NCI-H345 treated with DMSO at 0.1 percent for 48 hours (cell line): Measurements from ENCODE around the gene TRIM58.

Experiments
- DNase-seq: peaks from one replicate; lab custom pipeline; 2025; ENCODE audit not compliant: unreplicated experiment; lab: John Stamatoyannopoulos, UW

The TRIM58 gene

GRCh38 chr1:247857069-247857984 lies at the start of gene TRIM58:
TRIM58 (plus strand) TSS chr1:247857187; CDS start chr1:247857247, 60 bp downstream.
- no peak for DNase-seq

DNA sequence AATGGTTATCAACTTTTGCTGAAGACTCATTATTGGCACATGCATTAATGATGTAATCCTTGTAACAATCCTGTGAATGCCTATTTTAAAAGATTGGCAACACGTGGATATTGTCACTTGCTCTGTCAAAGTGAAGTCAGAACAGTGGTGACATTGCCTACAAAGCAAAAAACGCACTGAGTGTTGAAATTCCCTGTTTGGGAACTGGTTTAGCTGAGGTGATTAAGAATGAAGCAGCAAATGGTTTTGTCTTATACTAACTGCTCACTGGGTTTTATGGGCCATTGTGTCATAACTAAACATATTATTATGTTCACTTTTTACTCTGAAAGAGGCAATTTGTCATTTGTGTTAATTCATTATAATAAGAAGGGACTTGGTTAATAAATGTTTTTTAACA lies 44.4 kb upstream of the TRIM58 start:
- DNase-seq: no peak

DNA sequence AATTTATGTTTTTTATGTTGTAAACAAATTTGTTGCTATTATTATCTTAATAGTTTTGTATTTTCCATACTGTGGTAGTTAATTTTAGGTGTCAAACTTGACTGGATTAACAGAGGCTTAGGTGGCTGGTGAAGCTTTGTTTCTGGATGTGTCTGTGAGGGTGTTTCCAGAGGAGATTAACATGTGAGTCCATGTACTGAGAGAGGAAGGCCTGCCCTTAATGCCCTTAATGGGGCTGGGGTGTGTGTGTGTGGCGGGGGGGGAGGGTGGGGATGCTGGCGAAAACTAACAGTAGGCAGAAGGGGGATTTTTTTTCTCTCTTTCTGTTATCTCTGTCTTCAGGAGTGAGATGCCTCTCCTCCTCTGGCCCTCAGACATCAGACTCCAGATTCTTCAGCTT lies 34.9 kb upstream of the TRIM58 start:
- no peak for DNase-seq

DNA sequence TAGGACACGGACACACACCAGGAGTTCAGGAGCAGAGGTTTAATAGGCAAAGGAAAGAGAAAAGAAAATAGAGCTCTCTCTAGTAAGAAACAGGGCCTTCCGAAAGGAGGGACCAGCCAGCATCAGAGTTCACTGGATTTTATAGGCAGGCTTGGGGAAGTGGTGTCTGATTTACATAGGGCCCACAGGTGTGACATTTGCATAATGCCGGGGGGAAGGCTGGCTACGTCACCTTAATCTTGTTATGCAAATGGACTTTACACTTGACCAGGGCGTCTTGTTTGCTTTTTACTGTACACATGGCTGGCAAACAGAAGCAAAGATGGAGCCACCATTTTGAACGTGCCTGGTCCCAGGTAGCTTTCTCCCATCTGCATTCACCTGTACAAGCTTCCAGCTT lies 33.0 kb upstream of the TRIM58 start, which contains the start of gene OR14A16:
Gene OR14A16, minus strand, starts transcription at position 97 of the 400 bp plus-strand sequence. CDS start 8,390 bp downstream, outside the sequence.
- DNase-seq: no peak

- no peak for DNase-seq
Observed at GRCh38 chr1:247825362-247825761, 31.6 kb upstream of the TRIM58 start.

- no peak for DNase-seq
Observed at GRCh38 chr1:247829656-247830055, 27.3 kb upstream of the TRIM58 start.

- no peak for DNase-seq
Observed at GRCh38 chr1:247833601-247834000, 23.4 kb upstream of the TRIM58 start.

DNA sequence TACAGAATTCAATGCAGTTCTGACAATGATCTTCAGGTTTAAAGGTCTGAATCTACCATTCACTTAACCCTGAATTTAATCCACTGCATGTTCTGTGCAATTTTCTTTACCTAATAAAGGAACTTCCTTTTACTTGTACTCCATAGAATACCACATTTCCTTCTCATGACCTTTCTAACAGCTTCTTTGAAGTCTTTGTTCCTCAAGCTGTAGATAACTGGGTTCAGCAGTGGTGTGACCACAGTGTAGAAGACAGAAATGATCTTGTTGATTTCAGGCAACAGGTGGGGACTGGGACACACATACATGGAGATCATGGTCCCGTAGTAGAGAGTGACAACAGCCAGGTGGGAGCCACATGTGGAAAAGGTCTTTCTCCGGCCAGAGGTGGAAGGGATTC lies 16.2 kb upstream of the TRIM58 start:
- DNase-seq: no peak

DNA sequence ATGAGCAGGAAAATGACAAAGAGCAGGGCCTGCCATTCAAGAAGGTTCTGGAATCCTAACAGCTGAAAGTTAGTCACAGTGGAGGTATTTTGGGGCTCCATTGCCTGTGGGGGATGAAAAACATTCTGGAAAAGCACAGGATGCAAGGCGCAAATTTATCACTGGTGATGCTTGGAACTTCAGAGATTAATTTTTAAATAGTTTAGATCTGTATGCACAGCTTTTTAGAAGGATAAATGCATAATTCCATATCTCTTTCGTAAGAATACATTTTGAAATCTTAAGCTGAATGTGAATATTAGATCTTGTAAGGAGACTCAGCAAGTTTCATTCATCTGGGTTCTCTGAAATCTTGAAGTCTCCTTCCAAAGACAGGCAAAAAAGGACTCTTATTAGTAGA lies 15.2 kb upstream of the TRIM58 start, which contains the start of gene OR11L1:
Gene OR11L1, minus strand, starts transcription at position 101 of the 400 bp plus-strand sequence. Its CDS starts 0 bp downstream, at position 101.
- DNase-seq: no peak

DNA sequence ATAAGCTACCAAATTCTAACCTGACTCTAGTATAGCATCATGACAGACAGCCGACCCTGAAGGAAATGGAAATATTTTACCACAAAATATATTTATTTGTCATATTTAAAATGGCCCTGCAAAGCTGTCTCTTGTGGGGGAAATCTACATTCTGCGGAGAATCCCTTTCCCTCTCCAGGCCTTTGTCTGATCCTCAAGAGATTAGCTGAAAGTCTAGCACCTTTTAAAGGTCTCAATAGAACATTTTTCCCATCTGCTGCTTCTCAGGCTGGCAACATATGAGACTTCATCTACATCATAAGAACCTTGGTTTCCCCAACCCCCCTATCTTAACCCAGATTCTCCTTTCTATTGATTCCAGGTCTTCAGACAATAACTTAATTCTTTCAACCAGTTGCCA lies 13.6 kb upstream of the TRIM58 start:
- no peak for DNase-seq

GRCh38 chr1:247845011-247845692 lies 11.8 kb upstream of the TRIM58 start:
- no peak for DNase-seq

DNA sequence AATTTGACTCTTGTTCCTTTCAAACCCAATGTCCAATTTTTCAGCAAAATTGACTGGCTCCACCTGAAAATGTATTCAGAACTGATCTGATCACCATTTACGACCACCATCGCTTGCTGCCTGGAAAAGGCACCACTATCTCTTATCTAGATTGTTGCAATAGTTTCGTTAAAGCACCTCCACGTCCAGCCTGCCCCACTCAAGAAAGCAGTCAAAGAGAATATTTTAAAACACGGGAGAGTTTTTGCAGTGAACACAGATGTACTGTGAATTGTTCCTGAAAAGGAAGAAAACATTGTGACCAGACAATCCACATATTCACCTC lies 11.3 kb upstream of the TRIM58 start:
- DNase-seq: no peak

DNA sequence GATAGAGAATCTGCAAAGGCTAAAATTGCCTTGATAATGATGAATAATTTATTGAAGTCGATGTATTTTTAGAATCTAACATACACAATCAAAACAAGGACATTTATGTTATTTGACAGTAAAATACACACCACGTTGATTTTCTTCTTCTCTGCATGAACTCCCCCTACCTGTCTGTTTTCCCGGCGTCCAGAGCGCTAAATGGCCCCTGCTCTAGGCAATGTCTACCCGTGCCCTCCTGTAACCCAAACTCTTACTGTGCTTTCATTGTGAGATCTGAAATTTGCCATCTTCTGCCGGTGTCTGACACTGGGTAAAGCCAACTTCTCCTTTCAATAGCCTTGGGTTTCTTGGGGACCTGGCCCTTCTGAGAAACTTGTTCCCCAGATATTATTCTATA lies 8.6 kb upstream of the TRIM58 start:
- DNase-seq: no peak

GRCh38 chr1:247849616-247850015 lies 7.4 kb upstream of the TRIM58 start:
- no peak for DNase-seq

GRCh38 chr1:247854899-247855545 lies 2.0 kb upstream of the TRIM58 start:
- DNase-seq: no peak

GRCh38 chr1:247855911-247856310 lies 1.1 kb upstream of the TRIM58 start:
- DNase-seq: no peak

- DNase-seq: no peak
Observed at GRCh38 chr1:247857985-247858619, 1.1 kb downstream of the TRIM58 start.

- DNase-seq: no peak
Observed at GRCh38 chr1:247862756-247863155, 5.8 kb downstream of the TRIM58 start.

GRCh38 chr1:247864644-247865043 lies 7.7 kb downstream of the TRIM58 start:
- DNase-seq: no peak

DNA sequence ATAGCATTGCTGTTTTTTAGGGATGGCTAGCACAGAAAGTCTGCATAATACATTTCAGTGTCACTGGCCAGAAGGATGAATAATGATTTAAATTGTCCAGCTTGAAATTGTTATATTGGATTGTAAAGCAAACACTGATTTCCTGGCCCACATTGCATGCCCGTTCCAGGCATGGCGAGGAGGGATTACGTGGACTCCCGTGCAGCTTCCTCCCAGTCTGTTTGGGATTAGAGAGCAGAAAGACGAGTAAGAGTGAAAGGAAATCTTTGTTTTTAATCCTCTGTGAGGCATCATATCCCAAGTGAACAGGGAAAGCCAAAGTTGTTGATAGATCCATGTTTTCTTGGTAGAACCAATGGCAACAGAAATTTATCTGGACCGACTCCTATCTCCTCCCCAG lies 8.4 kb downstream of the TRIM58 start:
- no peak for DNase-seq

DNA sequence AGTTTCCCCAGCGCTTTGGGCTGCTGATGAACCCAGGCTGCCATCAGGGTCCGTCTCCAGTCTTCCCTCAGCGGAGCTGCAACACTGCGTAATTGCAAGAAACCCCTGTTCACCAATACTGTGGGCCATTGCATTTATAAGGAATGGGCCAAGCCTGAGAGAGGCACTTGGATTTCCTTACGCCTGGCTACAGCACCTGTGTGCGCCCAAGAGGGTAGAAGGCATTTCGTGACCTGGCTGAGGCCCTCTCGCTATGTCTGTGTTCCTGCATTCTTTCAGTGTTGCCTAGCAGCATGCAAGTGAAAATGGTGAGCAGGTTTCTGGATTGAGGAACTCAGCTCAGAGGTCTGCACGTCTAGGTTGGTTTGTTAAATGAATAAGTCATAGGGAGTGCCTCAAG lies 26.4 kb downstream of the TRIM58 start:
- DNase-seq: no peak
